Gastroesophageal sphincter (tissue), 4 donors: ENCODE results near the gene TPST2. TPM values are rescaled to one million over a fixed set of nuclear protein-coding genes. Genes with fewer than 3 reads are reported as not detected.

Experiments
- ATAC-seq: fragments of 150-250 bp; one replicate; pipeline ENCODE4 v1.9.1; 2016; ENCODE audit warnings: mild to moderate bottlenecking, moderate library complexity
- H3K27ac ChIP-seq, 4 donors: fragments of 200-600 bp; sonication (generic) in 3 of 4; 1 replicate in 3 of 4; 2 replicates in 1 of 4; pipeline ENCODE4 v1.5.1; 2016 to 2019
- H3K27me3 ChIP-seq: fragments of 200-600 bp; sonication (generic); one replicate; pipeline ENCODE4 v1.5.1; 2019
- H3K36me3 ChIP-seq, 2 donors: fragments of 200-600 bp; sonication (generic); one replicate each; pipeline ENCODE4 v1.5.1; 2019; ENCODE audit warnings: control low read depth in 1 of 2
- H3K4me1 ChIP-seq, 3 donors: fragments of 200-600 bp; sonication (generic); 1 replicate in 2 of 3; 2 replicates in 1 of 3; pipeline ENCODE4 v1.5.1; 2016 to 2019; ENCODE audit warnings: control low read depth in 2 of 3
- H3K4me3 ChIP-seq, 2 donors: fragments of 200-600 bp; sonication (generic); one replicate each; pipeline ENCODE4 v1.5.1; 2019; ENCODE audit warnings: mild to moderate bottlenecking in 1 of 2, moderate library complexity in 1 of 2
- H3K9me3 ChIP-seq, 3 donors: fragments of 200-600 bp; sonication (generic); one replicate each; pipeline ENCODE4 v1.5.1; 2017 to 2019; ENCODE audit warnings: control low read depth in 2 of 3
- EP300 ChIP-seq: sonication (generic); formaldehyde crosslinking; IDR thresholded peaks from one replicate; pipeline ENCODE4 v1.6.1; 2017; ENCODE audit warnings: antibody characterized with exemption, mild to moderate bottlenecking
- POLR2A ChIP-seq, 2 donors: fragments of 450-650 bp; IDR thresholded peaks; one replicate each; pipeline ENCODE4 v1.6.1; 2017; ENCODE audit warnings: antibody characterized with exemption in 2 of 2, mild to moderate bottlenecking in 2 of 2, moderate library complexity in 1 of 2
- POLR2AphosphoS5 ChIP-seq: sonication (generic); formaldehyde crosslinking; IDR thresholded peaks from one replicate; pipeline ENCODE4 v1.6.1; 2017; ENCODE audit warnings: antibody characterized with exemption
- WGBS, 2 donors: methylation state at CpG; one replicate each; pipeline ENCODE4 v1.1.5; 2018; ENCODE audit warnings: low coverage in 1 of 2; 5-methylcytosine and 5-hydroxymethylcytosine counted together
- total RNA-seq, 4 donors: library from RNA; depleted of rRNA; stranded (reverse); fragments of >200 nt; gene quantifications; one replicate each; pipeline ENCODE4 v1.1.0, GENCODE V29; 2016
- TF ChIP-seq, protein P1 (sequence below), 4 experiments: fragments of 200-600 bp in 2 of 4; fragments of 450-650 bp in 2 of 4; sonication (generic) in 1 of 4; IDR thresholded peaks; one replicate each; pipeline ENCODE4 v1.5.1; 2017 to 2019; ENCODE audit warnings: antibody characterized with exemption in 4 of 4, mild to moderate bottlenecking in 2 of 4, moderate library complexity in 2 of 4

Gene TPST2
- total RNA-seq, 4 donors from 2014 or later: 16.8 to 27.7 (median 21.0) TPM

DNA sequence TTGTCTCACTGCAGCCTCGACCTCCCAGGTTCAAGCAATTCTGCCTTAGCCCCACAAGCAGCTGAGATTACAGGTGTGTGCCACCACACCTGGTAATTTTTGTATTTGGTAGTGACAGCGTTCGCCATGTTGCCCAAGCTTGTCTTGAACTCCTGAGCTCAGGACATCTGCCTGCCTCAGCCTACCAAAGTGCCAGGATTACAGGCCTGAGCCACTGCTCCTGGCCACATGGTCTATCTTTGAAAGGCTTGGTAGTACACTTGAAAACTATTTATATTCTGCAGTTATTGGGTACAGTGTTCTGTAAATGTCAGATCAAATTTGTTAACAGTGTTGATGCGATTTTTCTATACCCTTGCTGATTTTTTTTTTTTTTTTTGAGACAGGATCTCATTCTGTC lies 41.4 kb upstream of the TPST2 start:
- H3K27me3 ChIP-seq: peaks cover 27% of the 10 kb centered on the region
- H3K9me3 ChIP-seq: peaks cover 0 to 9% (median 0%) of the 10 kb centered on the region in 3 donors
- H3K36me3 ChIP-seq: no peaks in the 10 kb centered on the region
- no peak overlapping the region for H3K27ac ChIP-seq
- no peak overlapping the region for H3K4me3 ChIP-seq
- TF ChIP-seq, protein P1, sequence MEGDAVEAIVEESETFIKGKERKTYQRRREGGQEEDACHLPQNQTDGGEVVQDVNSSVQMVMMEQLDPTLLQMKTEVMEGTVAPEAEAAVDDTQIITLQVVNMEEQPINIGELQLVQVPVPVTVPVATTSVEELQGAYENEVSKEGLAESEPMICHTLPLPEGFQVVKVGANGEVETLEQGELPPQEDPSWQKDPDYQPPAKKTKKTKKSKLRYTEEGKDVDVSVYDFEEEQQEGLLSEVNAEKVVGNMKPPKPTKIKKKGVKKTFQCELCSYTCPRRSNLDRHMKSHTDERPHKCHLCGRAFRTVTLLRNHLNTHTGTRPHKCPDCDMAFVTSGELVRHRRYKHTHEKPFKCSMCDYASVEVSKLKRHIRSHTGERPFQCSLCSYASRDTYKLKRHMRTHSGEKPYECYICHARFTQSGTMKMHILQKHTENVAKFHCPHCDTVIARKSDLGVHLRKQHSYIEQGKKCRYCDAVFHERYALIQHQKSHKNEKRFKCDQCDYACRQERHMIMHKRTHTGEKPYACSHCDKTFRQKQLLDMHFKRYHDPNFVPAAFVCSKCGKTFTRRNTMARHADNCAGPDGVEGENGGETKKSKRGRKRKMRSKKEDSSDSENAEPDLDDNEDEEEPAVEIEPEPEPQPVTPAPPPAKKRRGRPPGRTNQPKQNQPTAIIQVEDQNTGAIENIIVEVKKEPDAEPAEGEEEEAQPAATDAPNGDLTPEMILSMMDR (IDR thresholded peaks at IDR 0.05): no peak
- no peak for TF ChIP-seq POLR2AphosphoS5
- TF ChIP-seq POLR2A (IDR thresholded peaks at IDR 0.05): no peak
- TF ChIP-seq EP300: no peak
- no peak for ATAC-seq
- 85 to 97% methylated on average over 3 to 4 of the region's 4 CpGs for WGBS, 2 donors
- no peaks in the 10 kb centered on the region for H3K4me1 ChIP-seq

DNA sequence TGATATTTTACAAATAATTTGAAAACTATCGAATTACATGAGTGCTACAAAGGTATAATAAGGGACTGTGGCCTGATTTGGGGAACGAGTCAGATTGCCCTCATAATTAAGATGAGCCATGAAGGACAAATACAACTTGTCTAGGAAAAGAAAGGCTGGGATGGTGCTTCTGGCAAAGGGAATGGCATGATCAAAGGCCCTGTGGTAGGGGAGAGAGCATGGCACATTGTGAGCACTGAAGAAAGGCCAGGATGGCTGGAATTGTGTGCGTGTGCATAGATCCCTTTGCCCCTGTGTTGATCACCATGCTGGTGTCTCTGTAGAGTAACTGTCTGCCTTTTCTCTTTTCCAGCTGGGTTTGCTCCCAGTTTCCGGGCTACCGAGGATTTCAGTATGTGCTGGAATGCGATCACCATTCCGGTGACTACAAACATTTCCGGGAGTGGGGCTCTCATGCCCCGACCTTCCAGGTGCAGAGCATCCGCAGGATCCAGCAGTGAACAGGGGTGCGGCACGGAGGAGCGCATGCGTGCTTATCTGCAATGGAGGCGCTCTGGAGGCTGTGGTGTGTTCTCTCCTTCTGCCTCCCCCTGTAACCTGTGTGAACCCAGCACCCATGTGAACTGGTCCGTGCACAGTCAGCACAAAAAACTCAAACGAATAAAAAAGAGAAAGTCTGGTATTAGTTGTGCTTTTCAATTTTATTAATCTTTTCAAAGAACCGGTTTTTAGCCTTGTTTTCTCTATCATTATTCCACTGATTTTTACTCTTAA lies 40.2 kb upstream of the TPST2 start:
- WGBS, 2 donors: 82 to 88% methylated on average over 12 to 14 of the region's 18 CpGs
- peaks cover 23% of the 10 kb centered on the region for H3K27me3 ChIP-seq
- H3K4me3 ChIP-seq: no peak overlapping the region
- TF ChIP-seq POLR2A (IDR thresholded peaks at IDR 0.05) (no peak), POLR2AphosphoS5 (no peak), EP300 (no peak)
- TF ChIP-seq, protein P1 (IDR thresholded peaks at IDR 0.05): no peak
- H3K4me1 ChIP-seq: no peaks in the 10 kb centered on the region
- H3K27ac ChIP-seq: no peak overlapping the region
- no peaks in the 10 kb centered on the region for H3K36me3 ChIP-seq
- ATAC-seq: no peak
- H3K9me3 ChIP-seq: peaks cover 0 to 9% (median 0%) of the 10 kb centered on the region in 3 donors

DNA sequence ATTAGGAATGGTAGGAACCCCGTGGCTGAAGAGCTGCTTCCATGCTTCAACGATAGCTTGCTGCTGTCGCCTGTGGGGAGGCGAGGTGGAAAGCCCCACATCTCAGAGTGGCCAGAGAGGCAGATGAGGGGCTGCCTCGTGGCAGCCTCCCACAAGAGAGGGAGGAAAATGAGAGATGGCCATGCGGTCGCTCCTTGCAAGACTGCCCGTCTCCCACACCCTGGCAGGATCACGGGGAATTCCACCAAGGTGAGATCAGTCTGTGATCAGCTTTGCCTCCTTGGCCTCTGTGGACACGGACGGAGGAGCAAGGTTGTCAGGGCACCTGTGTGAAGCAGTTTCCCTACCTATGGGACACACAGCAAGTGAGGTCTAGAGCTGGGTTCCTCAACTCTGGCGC lies 34.9 kb upstream of the TPST2 start:
- Histone ChIP-seq H3K4me3 (no peak overlapping the region), H3K4me1 (no peaks in the 10 kb centered on the region), H3K9me3 (no peaks in the 10 kb centered on the region), H3K27ac (no peak overlapping the region), H3K27me3 (peaks cover 13% of the 10 kb centered on the region), H3K36me3 (no peaks in the 10 kb centered on the region)
- TF ChIP-seq EP300: no peak
- TF ChIP-seq, protein P1 (IDR thresholded peaks at IDR 0.05): no peak
- TF ChIP-seq POLR2AphosphoS5: no peak
- no peak for TF ChIP-seq POLR2A (IDR thresholded peaks at IDR 0.05)
- 64 to 75% methylated on average over 7 to 9 of the region's 12 CpGs for WGBS, 2 donors
- ATAC-seq: no peak

DNA sequence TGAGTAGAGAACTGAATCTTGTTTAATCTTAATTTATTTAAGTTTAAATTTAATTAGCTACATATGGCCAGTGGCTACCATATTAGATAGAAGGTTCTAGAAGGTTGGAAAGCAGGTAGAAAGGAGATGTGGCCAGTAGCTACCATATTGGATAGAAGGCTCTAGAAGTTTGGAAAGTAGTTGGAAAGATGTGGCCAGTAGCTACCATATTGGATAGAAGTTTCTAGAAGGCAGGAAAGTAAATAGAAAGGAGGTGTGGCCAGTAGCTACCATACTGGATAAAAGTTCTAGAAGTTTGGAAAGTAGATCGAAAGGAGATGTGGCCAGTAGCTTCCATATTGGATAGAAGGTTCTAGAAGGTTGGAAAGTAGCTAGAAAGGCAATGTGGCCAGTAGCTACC lies 34.1 kb upstream of the TPST2 start:
- 88 to 89% methylated on average over 1 of the region's 1 CpG for WGBS, 2 donors
- H3K4me1 ChIP-seq: no peaks in the 10 kb centered on the region
- no peaks in the 10 kb centered on the region for H3K9me3 ChIP-seq
- H3K4me3 ChIP-seq: no peak overlapping the region
- H3K27ac ChIP-seq: no peak overlapping the region
- H3K36me3 ChIP-seq: no peaks in the 10 kb centered on the region
- peaks cover 20% of the 10 kb centered on the region for H3K27me3 ChIP-seq
- no peak for TF ChIP-seq POLR2AphosphoS5
- TF ChIP-seq POLR2A (IDR thresholded peaks at IDR 0.05): no peak
- TF ChIP-seq, protein P1 (IDR thresholded peaks at IDR 0.05): no peak
- TF ChIP-seq EP300: no peak
- ATAC-seq: no peak

DNA sequence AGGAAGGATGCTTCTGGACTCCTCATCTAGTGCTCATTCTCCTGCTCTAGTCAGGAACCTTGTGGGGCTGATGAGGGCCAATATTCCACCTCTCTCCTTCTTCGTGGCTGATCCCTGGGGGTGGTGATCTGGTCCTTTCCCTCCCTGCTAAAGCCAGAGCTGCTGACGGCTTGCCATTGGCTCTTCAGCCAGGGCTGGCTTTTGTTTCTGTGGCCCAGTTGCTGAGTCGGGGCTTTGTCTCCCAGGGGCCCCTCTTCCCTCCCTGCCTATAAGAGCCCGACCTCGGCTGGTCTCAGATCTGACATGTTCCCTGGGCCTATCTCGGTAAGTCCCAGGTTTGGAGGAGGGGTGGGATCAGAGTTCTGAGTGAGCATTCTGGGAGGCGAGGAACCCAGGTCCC lies 31.7 kb upstream of the TPST2 start, which contains the start of gene CRYBA4:
CRYBA4 (plus strand) TSS at position 301 of the 400 bp plus-strand sequence. CDS start 634 bp downstream, outside the sequence.
- peaks cover 41% of the 10 kb centered on the region for H3K27me3 ChIP-seq
- no peak within 1 kb of the TSS for H3K27ac ChIP-seq
- no peak for ATAC-seq
- WGBS, 2 donors: 41% methylated on average over 2 of the region's 7 CpGs; no CpG with 5 or more reads in 1 of the 2 donors
- H3K4me3 ChIP-seq: no peak within 1 kb of the TSS
- TF ChIP-seq, protein P1 (IDR thresholded peaks at IDR 0.05): no peak
- no peak for TF ChIP-seq POLR2AphosphoS5
- no peaks in the 10 kb centered on the region for H3K4me1 ChIP-seq
- H3K36me3 ChIP-seq: no peaks in the 10 kb centered on the region
- H3K9me3 ChIP-seq: no peaks in the 10 kb centered on the region
